GM19324 (cell line): ENCODE measurements around the gene CHAF1A.
A peak's percentile ranks its signal among the peaks of the same experiment; 100 is the strongest.

Experiments
- ATAC-seq: cut with Tn5 transposase; IDR thresholded peaks from one replicate; pipeline ENCODE4 v1.9.1; 2021; ENCODE audit warnings: mild to moderate bottlenecking, moderate library complexity; ENCODE audit not compliant: unreplicated experiment, low FRiP score

CHAF1A gene

DNA sequence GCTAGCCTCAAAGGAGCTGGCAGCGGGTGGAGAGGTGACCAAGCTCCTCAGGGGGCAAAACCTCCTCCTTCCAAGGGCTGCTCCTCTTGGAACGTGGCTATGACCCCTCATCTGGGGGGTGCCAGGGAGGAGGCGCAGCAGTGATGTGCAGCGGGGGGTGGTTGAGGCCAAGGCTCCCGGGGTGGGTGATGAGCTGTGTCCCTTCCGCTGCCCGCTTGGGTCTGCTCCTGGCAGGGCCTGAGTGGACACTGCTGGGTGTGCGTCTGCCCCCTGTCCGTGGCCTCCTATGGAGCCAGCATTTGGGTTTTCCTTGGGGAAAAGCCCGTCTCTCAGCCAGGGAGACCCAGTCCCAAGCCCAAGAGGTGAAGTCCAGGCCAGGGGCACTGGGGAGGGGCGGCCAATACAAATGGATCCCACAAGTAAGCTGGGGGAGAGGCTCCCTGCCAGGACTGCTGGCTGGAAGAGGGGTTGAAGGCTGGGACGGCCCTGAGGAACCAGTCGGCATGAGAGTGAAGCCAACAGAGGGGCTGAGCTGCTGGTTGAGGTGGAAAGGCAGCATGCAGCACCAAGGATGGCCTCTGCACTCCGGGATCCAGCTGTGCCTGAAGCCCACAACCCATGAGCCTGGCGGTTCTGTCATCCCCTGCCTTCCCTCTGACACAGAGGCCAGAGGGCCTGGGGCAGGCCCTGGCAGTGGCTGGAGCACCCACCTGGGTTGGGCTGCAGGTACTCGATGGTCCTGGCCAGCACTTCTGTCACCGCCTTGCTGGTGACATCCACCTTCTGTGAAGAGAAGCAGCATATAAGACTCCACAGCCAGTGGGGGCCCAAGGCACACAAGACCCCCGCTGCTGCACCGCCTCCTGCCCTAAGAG is 36.4 kb upstream of the CHAF1A start:
- ATAC-seq, result no peak

DNA sequence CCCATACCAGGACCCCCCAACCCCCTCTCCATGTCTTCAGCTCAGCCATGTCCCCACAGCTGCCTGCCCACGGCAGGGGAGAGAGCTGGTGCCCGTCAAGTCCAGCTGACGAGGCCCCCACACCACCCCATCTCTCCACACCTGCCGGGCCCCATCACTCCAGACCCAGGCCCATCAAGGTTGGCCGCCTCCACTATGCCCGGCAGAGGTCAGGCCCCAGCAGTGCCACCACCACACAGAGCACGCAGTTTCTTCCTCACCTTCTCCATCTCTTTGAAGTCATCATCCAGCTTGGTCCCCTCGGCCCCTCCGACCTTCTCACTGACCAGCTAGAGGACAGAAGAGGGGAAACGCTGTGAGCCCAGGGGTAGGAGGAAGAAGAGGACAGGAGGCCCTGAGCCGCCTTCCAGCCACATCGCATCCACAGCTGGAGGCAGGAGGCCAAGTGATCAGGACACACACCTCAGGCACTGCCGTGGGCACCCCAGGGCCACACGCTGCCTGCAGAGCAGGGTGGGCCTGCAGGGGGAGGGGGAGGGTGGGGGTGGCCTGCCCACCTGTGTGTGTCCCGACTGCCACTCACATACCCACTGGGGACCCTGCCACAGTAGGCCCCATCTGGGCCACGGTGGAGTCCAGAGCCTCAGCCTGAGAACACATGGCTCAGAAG is 35.6 kb upstream of the CHAF1A start:
- no peak for ATAC-seq

DNA sequence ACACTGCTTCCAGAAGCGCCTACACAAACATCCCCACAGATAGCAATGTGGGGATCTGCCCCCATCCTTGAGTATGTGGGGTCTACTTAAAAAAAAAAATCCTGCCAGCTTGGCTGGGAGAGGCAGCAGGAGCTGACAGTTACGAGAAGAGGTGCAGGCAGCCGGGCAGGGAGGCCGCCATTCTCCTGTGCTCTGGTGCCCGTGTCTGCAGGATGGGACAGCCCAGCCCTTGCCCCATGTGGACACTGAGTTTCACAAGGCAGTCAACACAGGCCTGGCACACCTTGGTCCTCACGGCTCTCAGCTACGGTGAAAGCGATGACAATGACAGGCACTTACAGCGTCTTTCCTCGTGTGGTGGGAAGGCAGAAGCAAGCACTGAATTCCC is 35.1 kb upstream of the CHAF1A start:
- no peak for ATAC-seq

DNA sequence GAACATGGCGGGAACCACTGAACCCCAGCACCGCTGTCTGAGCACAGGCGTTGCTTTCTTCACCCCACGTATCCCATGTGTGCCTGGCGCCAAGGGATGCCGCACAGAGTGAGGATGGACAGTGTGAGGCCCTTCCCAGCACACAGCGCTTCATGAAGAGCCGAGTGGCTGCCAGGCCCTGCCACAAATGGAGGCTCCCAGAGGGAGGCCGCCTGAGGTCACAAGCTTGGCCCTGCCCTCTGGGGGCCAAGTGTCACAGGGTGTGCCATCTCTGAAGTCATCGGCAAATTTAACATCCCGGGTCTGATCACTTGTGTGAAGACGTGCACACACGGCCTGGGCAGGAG is 34.7 kb upstream of the CHAF1A start:
- no peak for ATAC-seq

DNA sequence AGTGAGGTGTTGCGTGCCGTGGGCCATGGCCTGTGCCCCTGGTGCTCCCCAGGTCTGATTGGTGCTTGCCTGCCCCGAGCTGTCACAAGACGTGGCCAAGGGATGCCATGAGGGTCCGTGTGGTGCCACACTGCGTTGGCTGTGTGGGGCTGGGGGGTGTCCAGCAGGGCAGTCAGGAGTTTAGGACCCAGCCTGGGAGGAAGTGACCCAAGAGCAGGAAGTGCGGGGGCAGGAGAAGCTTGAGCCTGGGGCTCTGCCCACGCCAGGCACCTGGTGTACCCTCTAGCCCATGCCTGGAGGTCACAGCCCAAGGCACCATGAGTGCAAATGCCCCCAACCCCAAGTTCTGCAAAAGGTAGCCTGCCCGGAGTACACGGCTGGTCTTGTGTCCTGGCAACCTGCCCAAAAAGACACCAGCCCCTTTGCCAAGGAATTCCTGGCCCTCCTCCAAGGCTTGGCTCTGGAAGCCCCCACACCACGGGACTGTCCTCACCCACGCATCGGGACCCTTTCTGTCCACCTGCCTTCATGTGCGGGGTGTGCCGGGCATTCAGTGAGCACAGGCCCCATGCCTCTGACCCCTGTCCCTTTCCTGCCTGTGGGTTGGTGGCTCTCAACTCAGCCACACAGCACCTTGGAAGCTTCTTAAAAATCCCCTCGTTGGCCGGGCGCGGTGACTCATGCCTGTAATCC is 34.2 kb upstream of the CHAF1A start:
- no peak for ATAC-seq

DNA sequence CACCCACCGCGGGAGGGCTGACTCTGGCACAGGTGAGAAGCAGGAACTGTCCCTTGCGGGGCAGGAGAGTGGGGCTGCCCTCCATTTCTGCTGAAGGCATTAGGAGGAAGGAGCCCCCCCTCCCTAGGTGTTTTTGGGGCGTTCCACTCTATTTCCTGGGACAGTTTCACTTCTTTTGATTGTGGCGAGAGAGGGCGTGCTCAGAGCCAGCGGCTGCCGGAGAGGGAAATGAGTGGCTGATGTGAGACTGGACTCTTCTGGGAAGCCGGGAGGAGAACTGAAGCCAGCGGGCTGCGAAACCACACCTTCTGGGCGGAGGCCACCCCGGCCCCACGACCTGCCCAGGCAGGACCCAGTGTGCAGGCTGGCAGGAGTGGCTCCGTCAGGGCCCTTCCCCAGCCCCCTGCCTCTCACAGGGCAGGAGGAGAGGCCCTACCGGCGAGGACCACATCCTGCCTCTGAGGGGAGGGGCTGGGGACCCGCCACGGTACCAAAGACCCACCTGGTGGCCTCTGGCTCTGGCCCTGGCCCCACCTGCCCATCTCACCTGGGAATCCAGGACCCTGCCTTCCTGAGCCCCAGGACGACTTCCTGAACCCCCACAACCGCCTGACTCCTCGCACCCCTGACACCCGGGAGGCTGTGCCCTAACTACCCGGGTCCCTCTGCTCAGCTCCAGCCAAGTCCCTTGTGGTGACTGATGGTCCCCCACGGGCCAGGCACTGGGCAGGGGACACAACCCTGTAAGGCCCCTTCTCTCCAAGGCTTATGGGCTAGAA is 33.1 kb upstream of the CHAF1A start:
- peak; percentile 58 for ATAC-seq

DNA sequence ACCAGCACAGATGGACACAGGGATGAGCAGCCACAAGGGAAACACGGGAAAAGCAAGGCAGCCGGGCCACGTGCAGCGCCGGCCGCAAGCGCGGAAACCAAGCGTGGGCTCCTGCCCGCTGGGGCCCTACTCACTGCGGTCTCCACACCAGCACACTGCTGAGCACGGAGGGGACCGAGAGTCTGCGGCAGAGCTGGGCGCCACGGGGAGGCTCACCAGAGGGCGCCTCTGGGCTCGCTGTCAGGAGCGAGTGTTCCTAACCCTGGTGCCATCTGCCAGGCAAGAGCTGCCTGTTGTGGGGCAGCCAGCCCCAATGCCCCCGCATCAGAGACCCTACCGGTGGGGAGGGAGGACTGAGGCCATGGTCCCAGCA is 32.6 kb upstream of the CHAF1A start:
- peak; percentile 46 for ATAC-seq

DNA sequence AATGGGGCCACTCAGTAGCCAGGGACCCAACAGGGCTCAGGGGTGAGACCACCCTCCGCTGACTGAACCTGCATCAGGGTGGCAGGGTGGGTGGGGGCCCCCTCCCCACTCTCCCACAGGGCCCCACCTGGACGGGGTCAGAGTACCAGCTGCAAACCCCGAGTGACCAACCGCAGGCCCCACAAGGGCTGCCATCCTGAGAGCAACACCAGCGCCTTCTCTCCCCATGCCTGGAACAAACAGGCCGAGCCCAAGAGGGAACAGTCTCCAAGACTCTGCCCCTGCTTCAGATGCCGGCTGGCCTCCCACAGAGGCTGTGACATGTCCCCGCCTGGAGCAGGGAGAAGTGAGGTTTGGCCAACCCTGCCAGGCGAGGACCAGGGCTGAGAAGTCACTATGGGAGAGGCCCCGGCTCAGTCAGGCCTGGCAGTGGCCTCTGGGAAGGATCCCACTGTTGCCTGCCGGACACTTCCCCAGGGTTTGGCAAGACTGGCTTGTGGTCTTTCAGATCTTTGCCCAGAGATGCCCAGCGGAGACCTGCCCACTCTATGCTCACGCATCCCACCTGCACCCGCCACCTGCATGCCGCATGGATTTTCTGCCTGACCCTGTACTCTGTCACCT is 31.9 kb upstream of the CHAF1A start:
- no peak for ATAC-seq

DNA sequence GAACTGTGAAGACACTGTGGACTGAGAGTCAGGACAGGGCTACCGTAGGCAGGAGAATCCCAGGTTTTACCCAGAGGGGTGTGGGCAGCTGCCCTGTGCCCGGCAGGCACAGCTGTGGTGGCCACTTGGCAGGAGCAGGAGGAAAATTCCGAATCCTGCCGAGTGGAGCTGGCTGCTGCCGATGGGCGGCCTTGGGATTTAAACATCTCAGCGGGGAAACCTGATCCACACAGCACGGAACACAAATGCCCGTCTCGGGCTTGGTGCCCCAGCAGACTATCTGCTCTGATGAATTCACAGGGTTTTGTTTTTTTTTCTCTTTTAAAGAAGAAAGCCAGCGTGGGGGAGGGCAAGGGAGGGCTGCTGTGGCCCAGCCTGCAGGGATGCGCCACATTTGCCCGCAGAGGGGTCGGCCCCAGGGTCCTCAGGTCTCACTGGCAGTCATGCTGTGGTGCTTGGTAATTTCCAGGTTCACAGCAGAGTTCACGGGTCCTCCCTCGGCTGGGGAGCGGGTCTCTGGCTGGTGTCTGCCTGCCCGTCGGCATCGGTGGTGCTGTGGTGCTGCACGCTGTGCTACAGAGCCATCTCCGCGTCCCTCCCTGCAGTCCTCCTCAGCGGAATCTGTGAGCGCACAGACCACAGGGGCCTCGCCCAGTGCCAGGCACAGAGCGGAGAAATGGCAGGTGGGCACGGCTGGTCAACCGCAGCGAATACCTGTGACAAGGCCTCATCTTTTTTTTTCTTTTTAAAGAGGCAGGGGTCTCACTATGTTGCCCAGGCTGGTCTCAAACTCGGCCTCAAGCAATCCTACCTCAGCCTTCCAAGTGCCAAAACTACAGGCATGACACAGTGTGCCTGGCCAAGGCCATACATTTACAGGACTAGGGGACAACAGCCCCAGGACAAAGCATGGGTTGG is 30.9 kb upstream of the CHAF1A start:
- no peak for ATAC-seq

DNA sequence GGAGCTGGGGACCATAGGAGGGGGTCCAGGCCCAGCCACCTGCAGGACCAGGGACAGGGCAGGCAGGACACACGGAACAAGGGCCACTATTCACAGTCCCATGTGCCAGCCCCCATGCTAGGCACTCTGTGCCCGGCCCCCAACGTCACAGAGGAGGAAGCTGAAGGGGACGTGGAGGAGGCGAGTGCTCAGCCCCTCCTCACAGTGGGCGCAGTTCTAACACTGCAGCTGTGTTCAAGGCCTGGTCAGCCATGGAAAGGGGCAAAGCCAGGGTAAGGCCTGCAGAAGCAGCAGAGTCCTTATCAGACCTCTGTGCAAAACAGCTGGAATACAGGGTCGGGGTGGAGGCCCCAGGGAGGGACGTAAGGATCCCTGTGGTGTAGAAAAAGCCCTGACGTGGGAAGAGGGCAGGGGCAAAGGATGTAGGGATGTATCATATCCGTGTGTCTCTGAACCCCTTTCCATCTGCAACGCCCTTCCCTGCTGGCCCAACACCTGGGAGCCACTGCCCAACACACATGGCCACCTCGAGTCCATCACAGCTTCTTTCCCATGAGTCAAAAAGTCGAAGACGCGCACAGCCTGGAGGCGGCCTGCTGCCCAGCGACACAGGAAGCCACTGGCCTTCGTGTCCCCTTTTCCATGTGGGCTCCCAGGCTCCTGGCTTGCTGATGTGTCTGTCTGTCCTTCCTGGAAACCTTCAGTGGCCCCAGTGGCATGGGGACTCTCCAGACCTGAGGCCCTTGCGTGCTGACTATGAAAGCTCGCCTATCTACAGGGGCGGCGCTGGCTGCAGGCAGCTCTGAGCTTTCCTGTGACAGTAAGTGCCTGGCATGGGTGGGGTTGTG is 30.1 kb upstream of the CHAF1A start:
- ATAC-seq, result no peak

DNA sequence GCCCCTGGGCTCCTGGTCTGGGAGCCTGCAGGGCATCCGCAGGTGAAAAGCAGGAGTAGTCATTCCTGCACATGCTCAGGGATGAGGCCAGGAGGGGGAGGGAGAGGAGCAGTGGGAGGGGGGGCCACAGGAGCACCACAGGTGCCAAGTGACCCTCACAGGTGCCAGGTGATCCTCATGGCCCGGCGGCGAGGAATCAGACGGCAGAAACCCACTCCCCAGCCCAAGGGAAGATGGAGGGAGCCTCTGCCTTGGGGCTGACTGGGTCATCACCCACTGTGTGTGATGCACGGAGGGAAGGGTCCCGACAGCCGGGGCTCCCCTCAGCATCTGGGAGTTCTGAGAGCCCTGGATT is 29.4 kb upstream of the CHAF1A start:
- ATAC-seq, result no peak

DNA sequence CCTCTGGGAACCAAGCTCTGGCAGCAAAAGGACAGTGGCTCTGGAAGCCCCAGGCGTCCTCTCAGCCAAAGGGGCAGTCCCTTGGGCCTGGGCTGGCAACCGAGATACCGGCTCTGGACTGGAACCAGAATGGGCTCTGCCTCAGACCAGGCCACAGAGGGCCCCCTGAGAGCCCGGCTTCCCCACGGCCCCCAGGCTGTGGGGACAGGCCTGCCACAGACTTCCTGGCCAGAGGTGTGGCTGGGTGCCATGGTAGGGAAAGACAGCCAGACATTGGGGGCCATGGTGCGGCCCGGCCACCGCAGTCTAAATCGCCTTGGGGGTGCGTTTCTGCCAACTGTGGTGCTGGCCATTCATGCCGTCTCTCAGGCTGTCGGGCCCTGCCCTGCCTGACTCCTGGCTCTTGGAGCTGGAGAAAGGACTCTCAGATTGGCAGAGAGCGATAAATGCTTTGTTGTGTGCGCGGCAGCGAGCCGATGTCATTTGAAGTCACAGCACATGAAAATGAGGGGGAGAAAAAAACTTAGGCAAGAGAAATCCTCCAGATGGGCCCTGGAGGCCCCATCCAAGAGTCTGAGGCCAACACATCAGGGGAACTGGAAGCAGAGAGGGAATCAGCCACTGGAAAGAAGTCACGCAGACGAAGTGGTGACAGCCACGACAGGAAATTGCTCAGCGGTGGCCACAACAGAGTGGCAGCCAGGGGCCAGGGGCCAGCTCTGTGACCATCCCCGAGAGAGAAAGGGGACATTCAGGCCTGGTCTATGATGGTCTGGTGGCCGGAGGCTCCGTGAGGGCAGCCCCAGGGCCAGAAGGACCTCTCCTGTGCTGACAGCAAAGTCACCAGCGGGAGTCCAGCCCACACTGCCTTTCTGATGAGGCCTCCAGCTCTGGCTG is 28.6 kb upstream of the CHAF1A start:
- ATAC-seq, result no peak

DNA sequence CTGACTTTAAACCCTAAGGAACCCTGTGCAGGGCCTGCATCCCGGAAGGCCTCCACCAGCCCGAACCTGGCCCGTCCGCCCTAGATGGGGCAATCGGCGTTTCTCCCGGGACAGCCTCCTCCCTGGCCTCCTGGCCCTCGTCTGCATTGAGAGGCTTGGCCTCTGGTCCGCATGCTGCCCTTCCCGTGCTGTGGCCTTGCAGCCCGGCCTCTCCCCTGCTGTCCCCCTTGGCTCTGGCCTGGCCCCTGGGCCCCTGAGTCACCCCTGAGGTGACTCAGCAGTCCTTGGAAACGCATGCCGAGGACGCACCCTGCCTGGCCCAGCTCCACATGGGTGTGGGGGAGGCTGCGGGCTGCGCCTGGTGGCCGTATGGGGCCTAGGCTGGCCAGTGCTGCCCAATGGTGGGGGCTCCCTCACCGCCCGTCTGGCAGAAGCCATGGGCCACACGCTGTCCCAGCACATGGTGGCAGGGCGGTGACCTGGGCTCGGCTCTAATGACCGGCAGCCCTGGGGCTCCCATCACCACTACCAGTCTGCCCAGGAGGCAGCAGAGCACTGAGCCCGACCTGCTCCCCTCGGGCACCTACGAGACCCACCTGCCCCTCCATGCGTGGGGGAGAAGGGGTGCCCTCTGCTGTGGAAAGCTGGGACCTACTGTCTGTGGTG is 27.8 kb upstream of the CHAF1A start:
- ATAC-seq, result no peak

DNA sequence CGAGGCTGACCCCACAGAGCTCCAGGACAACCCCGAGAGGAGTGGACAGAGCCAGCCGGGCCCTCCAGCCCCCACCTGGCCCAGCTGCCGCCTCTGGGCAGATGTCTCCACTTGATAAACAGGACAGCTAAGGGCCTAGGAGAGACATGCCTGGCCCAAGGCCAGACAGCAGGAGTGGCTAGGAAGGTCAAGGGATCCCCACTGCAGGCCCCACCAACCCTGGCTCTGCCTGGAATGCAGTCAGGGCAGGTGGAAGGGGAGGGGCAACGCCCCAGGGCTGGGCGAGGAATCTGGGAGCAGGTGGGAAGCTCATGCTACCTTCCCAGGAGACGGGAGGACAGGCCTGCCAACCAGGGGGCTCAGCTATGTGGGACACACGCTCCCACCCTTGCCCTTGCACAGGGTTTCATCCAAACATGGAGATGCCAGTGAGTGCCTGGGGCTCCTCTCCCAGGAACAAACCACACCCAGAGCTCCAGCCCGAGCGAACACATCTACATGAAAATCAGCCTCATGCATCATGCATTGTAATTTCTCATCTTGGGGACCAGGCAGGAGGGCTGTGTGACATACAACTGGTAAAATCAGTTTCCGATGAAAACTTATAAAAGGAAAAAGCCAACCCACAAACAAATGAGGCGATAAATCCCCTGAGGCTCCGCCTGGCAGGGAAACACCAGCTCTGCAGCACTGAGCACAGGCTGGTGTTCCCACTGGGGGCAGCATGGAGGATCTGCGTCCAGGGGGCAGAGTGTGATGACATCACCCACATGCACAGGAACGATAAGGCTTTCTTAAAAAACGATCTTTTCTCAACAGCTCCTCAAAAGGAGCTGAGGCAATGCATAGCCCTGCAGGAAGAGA is 27.0 kb upstream of the CHAF1A start:
- no peak for ATAC-seq

DNA sequence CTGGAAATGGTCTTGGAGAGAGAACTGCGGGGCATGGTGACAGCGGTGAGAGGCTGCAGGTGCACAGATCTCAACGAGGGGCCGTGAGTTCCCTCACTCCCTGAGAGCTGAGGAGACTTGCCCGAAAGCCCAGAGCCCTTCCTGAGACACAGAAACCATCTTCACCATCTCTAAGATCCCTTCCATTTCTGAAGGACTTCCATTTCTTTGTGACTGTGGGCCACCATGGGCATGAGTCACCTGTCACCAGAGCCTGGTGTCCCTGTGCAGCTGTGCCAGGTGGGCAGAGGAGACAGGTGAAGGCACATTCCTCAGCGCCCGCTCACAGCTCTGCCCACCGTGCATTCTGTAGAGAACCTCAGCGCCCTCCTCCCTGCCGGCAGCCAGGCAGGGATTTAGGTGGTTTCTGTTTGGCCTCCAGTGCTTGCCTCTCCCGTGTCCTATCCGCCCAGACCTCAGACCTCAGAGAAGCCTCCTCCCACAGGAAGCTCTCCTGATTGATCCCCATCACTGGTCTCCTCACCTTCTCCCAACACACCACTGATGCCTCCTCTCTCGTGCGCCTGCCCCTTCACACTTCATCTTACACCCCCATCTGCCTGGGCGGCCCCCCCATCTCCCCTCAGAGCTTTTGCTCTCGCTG is 26.3 kb upstream of the CHAF1A start:
- no peak for ATAC-seq

DNA sequence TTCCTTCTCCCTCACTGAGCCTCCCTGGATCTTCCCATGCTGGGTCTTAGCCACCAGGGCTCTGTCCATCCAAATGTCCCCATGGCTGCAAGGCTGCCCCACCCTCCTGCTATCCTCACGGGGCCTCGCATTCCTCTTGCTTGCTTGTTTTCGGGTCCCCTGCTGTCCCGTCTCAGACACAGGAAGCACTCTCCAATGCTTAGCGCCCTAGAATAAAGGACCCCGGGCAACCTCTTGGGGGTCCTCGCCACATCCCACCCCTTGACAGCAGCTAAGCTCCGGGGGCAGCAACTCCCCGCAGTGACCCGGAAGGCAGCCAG is 25.8 kb upstream of the CHAF1A start:
- ATAC-seq, result no peak
